Suprapubic skin (tissue), 4 donors: ENCODE measurements around the gene ST3GAL6.

ENCODE experiments used
- CTCF ChIP-seq, 2 donors: fragments of 200-600 bp in 1 of 2; fragments of 450-650 bp in 1 of 2; sonication (generic) in 1 of 2; IDR thresholded peaks; one replicate each; pipeline ENCODE4 v1.5.1; 2016 to 2019; ENCODE audit warnings: antibody characterized with exemption in 2 of 2, mild to moderate bottlenecking in 1 of 2, moderate library complexity in 1 of 2
- EP300 ChIP-seq: sonication (generic); formaldehyde crosslinking; IDR thresholded peaks from one replicate; pipeline ENCODE4 v1.6.1; 2017; ENCODE audit warnings: antibody characterized with exemption
- POLR2A ChIP-seq, 2 donors: fragments of 450-650 bp; IDR thresholded peaks; one replicate each; pipeline ENCODE4 v1.6.1; 2017; ENCODE audit warnings: antibody characterized with exemption in 2 of 2, mild to moderate bottlenecking in 2 of 2, moderate library complexity in 2 of 2
- POLR2AphosphoS5 ChIP-seq, 3 donors: sonication (generic); formaldehyde crosslinking; IDR thresholded peaks; one replicate each; pipeline ENCODE4 v1.6.1; 2017; ENCODE audit warnings: antibody characterized with exemption in 3 of 3

GRCh38 chr3:98809557-98809956 lies 46.4 kb downstream of the ST3GAL6 start:
- TF ChIP-seq EP300 (no peak), CTCF (IDR thresholded peaks at IDR 0.05) (no peak), POLR2A (IDR thresholded peaks at IDR 0.05) (no peak), POLR2AphosphoS5 (IDR thresholded peaks at IDR 0.05) (no peak)
